HUDEP-2 (cell line): Measurements from ENCODE around the gene UBAP2.

Experiments used
- DNase-seq, 76 experiments: peaks; one replicate each; lab custom pipeline; 2025; ENCODE audit not compliant: unreplicated experiment in 76 of 76; lab: John Stamatoyannopoulos, UW

Gene UBAP2

GRCh38 chr9:34048727-34049629 lies at the start of gene UBAP2:
TSS of gene UBAP2 (minus strand) at chr9:34048887. CDS start at chr9:34017148, 31,739 bp downstream.
- peak; percentile 71 to 99 (median 94) for DNase-seq

GRCh38 chr9:34098307-34098706 lies 49.6 kb upstream of the UBAP2 start:
- DNase-seq = no peak

GRCh38 chr9:34097865-34098264 lies 49.2 kb upstream of the UBAP2 start:
- DNase-seq = no peak

- DNase-seq = no peak
These were observed 48.1 kb upstream of the UBAP2 start for GRCh38 chr9:34096751-34097150.

- DNase-seq = no peak
These were observed 44.9 kb upstream of the UBAP2 start for GRCh38 chr9:34093578-34093977.

- no peak for DNase-seq
These were observed 40.6 kb upstream of the UBAP2 start for GRCh38 chr9:34089311-34089710.

- DNase-seq = no peak
These were observed 38.7 kb upstream of the UBAP2 start for GRCh38 chr9:34087370-34087769.

GRCh38 chr9:34086864-34087263 lies 38.2 kb upstream of the UBAP2 start:
- DNase-seq = no peak

GRCh38 chr9:34085581-34086500 lies 37.2 kb upstream of the UBAP2 start:
- DNase-seq = no peak

- DNase-seq = no peak
These were observed 35.9 kb upstream of the UBAP2 start for GRCh38 chr9:34084562-34084961.

- DNase-seq = no peak
These were observed 30.5 kb upstream of the UBAP2 start for GRCh38 chr9:34079181-34079580.

- DNase-seq = no peak
These were observed 24.3 kb upstream of the UBAP2 start for GRCh38 chr9:34072868-34073590.

GRCh38 chr9:34072410-34072809 lies 23.7 kb upstream of the UBAP2 start:
- DNase-seq = no peak

- DNase-seq = no peak
These were observed 22.1 kb upstream of the UBAP2 start for GRCh38 chr9:34070606-34071324.

GRCh38 chr9:34069831-34070230 lies 21.1 kb upstream of the UBAP2 start:
- DNase-seq = no peak

- DNase-seq = no peak
These were observed 16.9 kb upstream of the UBAP2 start for GRCh38 chr9:34065541-34065940.

GRCh38 chr9:34059954-34060353 lies 11.3 kb upstream of the UBAP2 start:
- DNase-seq = no peak

- DNase-seq = peak in 9 of 76 experiments; percentile 1 to 34 (median 10)
These were observed 10.6 kb upstream of the UBAP2 start for GRCh38 chr9:34059281-34059680.

GRCh38 chr9:34049630-34050384 lies 1.1 kb upstream of the UBAP2 start:
- DNase-seq = peak in 53 of 76 experiments; percentile 5 to 60 (median 24)
